Measurements from ENCODE around the gene GADL1. TPM values are rescaled to one million over a fixed set of nuclear protein-coding genes. Genes with fewer than 3 reads are reported as not detected.

GADL1 gene
- total RNA-seq, 1 donor from 2014 or later: not detected

- Histone ChIP-seq H3K4me1 (peaks cover 95% of the 10 kb centered on the region), H3K36me3 (peaks cover 59% of the 10 kb centered on the region), H3K27ac (peak overlapping the region; percentile 15), H3K27me3 (ENCODE audit: low read depth) (no peaks in the 10 kb centered on the region), H3K4me3 (no peak overlapping the region), H3K9me3 (no peaks in the 10 kb centered on the region)
- ATAC-seq (peak; percentile 25 to 43), DNase-seq (no peak)
- intact Hi-C loops (cut with DNase I): no loop called here
- TF ChIP-seq CTCF (IDR thresholded peaks at IDR 0.05): no peak
Observed at GRCh38 chr3:30685267-30685667, 209.2 kb downstream of the GADL1 start.

- no peak for DNase-seq
- H3K27ac ChIP-seq: peak overlapping the region; percentile 46
- H3K4me1 ChIP-seq: peaks cover 95% of the 10 kb centered on the region
- peaks cover 59% of the 10 kb centered on the region for H3K36me3 ChIP-seq
- intact Hi-C loops (cut with DNase I): no loop called here
- ATAC-seq: no peak
- TF ChIP-seq CTCF (IDR thresholded peaks at IDR 0.05): no peak
- no peaks in the 10 kb centered on the region for H3K27me3 ChIP-seq (ENCODE audit: low read depth)
- no peaks in the 10 kb centered on the region for H3K9me3 ChIP-seq
- no peak overlapping the region for H3K4me3 ChIP-seq
Observed at GRCh38 chr3:30684356-30684755, 210.1 kb downstream of the GADL1 start.

GRCh38 chr3:30683769-30684168 lies 210.7 kb downstream of the GADL1 start:
- peak overlapping the region; percentile 33 for H3K27ac ChIP-seq

GRCh38 chr3:30682434-30683155 lies 211.9 kb downstream of the GADL1 start:
- H3K36me3 ChIP-seq: peaks cover 59% of the 10 kb centered on the region
- H3K27me3 ChIP-seq (ENCODE audit: low read depth): no peaks in the 10 kb centered on the region
- H3K4me3 ChIP-seq: no peak overlapping the region
- peak in 1 of 2 donors; percentile 29 for ATAC-seq
- no peak for TF ChIP-seq CTCF (IDR thresholded peaks at IDR 0.05)
- no peak for DNase-seq
- peak overlapping the region; percentile 66 for H3K27ac ChIP-seq
- H3K9me3 ChIP-seq: no peaks in the 10 kb centered on the region
- peaks cover 80% of the 10 kb centered on the region for H3K4me1 ChIP-seq
- intact Hi-C loops (cut with DNase I): no loop called here

More at GRCh38 chr3:30683769-30684168, 210.7 kb downstream of the GADL1 start:
- Histone ChIP-seq H3K27me3 (ENCODE audit: low read depth) (no peaks in the 10 kb centered on the region), H3K4me3 (no peak overlapping the region), H3K9me3 (no peaks in the 10 kb centered on the region), H3K36me3 (peaks cover 59% of the 10 kb centered on the region), H3K4me1 (peaks cover 92% of the 10 kb centered on the region)
- DNase-seq: no peak
- TF ChIP-seq CTCF (IDR thresholded peaks at IDR 0.05): no peak
- intact Hi-C loops (cut with DNase I): no loop called here
- peak in 1 of 2 donors; percentile 4 for ATAC-seq

- TF ChIP-seq CTCF (IDR thresholded peaks at IDR 0.05): no peak
- ATAC-seq: peak; percentile 59
- Histone ChIP-seq H3K36me3 (peaks cover 59% of the 10 kb centered on the region), H3K27ac (peak overlapping the region; percentile 66), H3K9me3 (no peaks in the 10 kb centered on the region), H3K4me1 (peaks cover 78% of the 10 kb centered on the region), H3K4me3 (no peak overlapping the region), H3K27me3 (ENCODE audit: low read depth) (no peaks in the 10 kb centered on the region)
- intact Hi-C loops (cut with DNase I): no loop called here
- DNase-seq: no peak
Observed at GRCh38 chr3:30681649-30682211, 212.7 kb downstream of the GADL1 start.
